Inflammatory macrophage treated with lipopolysaccharide for 4 hours (primary cell): Measurements from ENCODE around the gene SPACA4.

ENCODE experiments used
- DNase-seq: peaks from one replicate; pipeline ENCODE4 v3.0.0-alpha.2; 2020

SPACA4 gene

DNA sequence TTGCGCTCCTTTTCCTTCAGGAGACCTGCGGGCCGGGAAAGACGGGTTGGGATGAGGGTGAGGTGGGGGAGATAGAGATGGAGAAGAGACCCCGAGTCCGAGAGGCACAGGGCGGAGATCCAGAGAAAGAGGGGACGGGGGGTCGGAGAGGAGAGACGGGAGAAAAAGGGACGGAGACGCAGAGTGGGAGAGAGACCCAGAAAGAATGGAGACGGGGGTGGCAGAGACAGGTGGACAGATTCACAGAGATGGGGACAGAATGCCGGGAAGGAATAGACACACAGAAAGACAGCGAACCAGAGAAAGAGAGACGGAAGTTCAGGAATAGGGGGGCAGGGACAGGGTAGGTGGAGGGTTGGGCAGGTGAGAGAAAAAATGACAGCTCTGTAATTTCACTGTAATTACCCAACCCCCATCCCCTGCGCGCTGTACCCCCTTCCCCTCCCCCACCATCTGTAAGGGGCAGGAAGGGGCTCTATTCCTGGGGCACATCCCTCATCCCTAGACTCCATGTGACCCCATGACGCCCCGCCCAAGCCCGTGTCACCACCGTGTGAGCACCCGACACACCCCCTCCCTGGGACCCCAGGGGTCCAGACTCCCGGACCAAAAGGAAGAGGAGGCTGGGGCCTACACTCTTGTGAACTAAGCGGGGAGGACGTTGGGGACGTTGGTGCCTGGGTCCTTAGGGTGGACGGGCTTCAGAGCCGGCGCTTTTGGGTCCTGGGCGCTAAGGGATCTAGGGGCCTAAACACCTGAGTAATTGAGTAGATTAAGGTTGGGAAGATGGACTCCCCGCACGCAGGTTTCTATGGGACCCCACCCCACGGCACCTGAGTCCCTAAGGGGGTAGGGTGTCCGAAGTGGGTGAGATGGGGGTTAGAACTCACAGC, 29.7 kb downstream of the SPACA4 start:
- DNase-seq = no peak

DNA sequence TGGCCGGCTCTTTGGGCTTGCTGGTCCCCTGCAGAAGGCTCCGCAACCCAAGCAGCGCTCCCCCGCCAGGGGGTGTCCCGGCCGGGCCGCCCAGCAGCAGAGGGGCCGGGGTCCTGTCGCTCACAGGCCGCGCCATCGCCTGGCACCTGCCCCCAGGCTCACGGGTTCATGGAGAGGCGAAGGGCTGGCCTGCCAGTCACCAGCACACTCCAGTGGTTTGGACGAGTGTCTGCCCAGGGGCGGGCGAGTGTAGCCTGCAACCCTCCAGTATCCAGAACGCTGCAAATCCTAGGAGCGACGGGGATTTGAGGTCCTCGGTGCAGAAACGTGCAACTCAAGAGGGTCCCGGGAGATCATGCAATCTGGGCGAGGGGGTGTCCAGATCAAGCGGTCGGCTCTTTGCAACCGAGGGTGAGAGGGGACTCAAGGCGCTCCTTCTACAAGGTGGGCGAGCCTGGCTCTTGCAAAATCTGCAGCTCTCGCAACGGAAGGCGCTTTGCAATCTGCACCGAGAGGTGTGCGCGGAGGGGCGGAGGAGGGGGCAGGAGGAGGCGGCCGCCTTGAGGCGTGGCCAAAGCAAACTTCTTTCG, 30.4 kb downstream of the SPACA4 start, which contains the start of gene DBP:
TSS of gene DBP (minus strand) at position 521 of the 590 bp plus-strand sequence. CDS start at position 136, 385 bp downstream.
- peak; percentile 53 for DNase-seq

DNA sequence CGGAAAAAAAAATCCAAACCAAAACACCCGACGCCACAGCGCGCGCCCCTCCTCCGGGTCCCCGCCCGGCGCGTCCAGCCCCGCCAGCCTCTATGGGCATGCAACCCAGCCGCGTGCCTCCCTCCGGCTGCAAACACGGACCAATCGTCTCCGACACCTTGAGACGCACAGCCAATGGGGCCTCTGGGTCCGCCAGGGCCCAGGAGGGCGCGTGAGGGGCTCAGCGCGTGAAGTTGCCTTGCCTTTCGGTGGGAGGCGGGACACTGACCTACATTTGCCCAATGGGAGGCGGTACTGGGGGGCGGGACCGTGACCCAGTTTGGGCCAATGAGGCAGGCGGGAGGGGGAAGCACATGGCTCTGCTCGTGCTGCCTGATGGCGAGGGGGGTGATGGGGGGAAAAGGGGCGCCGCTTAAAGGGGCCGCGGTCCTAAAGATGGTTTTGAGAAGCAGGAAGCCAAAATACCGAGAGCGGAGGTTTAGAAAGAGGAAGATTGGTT, 31.0 kb downstream of the SPACA4 start:
- peak; percentile 96 for DNase-seq

DNA sequence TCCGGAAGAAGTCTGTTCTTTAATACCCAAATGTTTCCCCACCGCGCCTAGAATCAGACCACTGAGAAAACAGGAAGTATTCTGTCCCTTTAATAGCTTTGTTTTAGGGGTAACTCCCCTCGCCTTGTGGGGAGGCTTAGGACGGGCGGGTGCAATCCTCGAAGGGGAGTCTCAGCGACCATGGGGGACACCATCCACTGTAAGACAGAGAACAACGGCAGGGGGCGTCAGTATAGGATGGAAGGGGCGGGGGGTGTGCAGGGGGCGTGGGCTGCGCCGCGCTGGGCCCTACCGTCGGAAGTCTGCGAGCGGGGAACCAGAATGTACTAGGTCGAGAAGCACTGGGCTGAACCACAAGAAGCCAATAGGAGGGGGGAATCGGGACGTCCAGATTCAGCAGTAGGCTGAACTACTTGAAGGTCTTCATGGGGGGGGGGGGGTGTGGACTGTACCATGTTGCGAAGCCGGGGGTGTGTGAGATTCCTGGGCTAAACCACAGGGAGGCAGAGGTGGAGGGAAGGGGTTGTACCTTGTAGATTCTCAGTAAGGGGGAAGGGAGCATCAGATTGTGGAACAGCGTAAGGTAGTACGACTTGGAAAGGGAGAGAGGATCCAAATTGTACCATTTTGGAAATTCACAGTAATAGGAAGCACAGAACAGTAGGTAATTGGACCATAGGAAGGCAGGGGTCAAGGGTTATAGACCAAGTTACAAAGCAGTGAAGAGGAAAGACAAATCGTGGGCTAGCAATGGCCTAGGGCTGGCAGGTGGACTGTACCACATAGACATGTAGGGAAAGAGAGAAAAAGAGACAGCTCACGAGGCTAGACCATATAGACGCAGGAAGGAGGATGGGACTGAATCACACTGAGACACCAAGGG, 31.6 kb downstream of the SPACA4 start:
- peak; percentile 81 for DNase-seq

DNA sequence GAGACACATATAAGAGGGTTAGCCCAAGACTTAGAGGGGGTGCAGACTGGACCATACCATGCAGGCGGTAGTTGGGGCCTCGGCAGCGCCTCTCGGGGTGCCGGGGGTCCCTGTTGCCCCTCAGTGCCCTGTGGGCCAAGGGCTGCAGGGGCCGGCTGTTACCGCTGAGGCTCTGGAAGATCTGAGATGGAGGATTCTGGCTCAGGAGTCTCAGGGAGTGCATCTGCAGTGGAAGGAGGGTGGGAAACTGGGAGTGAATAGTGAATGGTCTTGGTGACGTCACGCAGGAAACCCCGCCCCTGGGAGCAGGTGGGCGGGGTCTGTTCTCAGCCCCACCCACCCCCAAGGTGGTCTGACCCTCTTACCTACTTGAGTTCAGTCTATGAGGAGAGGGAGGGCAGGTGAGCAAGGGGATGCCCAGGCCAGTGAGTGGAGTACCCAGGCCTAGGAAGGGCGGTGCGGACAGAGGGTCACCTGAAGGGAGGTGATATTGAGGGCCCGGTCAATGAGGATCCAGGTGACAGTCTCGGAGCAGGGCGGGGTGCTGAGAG, 32.4 kb downstream of the SPACA4 start:
- DNase-seq = no peak

DNA sequence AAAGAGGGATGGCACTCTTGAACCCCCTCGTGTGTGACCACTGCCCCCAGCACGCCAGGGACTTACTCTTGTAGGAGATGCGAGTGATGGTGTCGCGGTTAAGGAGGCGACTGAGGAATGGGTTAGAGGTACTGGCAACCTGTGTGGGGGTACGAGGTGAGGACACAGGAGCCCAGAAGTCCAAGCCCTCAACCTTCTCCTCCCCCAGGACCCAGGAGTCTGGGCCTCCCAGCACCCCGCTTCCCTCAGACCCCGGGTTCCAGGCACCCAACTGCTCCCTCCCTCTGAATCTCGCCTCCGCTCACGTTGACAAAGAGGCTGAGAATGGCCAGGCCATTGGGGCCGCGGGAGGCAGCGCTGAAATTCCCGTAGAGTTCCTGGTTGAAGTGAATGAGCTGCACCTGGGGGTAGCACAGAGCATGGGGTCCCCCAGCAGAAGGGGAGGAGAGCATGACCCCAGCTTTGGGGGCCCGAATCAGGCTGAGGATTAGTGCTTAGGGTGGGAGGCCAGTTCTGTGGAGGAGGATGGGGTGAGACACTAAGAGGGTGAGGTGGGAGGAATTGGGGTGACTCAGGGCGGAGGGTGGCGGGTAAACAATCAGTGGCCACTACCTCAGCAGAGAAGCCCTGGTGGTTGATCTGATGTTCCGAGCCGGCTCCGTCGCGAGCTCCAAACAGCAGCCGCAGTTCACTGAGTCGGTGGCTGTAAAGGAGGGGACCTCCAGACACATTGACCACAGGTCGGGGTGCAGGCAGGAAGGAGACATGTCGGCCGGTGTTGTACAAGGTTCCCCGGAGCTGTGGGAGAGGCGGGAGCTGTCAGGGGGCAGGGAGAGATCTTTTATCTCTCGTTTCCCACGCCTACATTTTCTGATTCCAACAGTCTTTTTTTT, 33.2 kb downstream of the SPACA4 start:
- no peak for DNase-seq

DNA sequence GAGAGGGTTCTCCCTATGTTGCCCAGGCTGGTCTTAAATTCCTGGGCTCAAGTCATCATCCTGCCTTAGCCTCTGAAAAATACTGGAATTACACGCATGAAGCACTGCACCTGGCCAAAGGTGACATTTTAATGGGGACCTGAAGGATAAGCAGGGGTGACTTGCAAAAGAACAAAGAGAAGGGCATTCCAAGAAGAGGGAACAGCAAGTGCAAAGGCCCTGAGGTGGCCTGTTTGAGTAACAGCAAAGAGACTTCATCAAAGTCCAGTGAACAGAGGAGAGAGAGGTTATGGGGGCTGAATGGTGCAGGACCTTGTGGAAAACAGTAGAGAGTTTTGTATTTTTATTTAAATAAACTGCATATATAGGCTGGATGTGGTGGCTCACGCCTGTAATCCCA, 35.3 kb downstream of the SPACA4 start:
- no peak for DNase-seq

DNA sequence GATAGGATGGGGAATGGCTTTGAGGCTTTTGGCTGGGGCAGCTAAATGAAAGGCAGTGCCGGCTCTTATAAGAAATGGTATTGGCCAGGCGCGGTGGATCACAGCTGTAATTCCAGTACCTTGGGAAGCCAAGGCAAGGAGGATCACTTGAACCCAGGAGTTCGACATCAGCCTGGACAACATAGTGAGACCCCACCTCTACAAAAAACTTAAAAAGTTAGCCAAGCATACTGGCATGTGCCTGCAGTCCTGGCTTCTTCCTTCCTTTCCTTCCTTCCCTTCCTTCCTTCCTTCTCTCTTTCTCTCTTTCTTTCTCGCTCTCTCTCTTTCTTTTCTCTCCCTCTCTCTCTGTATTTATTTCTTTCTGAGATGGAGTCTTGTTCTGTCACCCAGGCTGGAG, 36.3 kb downstream of the SPACA4 start:
- no peak for DNase-seq

DNA sequence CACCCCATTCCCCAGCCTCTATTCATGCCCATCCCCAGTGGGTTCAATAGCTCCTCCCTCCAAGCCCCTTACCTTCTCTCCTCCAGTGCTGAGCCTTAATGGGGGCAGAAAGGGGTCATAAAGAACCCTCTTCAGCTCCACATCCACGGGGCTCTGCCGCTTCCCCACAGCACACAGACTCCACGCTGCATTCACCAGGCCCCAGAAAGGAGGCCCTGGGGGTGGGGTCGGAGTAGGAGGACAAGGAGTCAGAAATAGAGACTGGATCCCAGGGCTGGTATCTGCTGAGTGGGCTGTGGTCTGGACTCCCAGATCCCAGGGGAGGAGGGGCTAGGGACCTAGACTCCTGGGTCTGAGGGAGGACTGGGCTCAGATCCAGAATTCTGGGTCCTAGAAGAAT, 37.8 kb downstream of the SPACA4 start:
- no peak for DNase-seq

DNA sequence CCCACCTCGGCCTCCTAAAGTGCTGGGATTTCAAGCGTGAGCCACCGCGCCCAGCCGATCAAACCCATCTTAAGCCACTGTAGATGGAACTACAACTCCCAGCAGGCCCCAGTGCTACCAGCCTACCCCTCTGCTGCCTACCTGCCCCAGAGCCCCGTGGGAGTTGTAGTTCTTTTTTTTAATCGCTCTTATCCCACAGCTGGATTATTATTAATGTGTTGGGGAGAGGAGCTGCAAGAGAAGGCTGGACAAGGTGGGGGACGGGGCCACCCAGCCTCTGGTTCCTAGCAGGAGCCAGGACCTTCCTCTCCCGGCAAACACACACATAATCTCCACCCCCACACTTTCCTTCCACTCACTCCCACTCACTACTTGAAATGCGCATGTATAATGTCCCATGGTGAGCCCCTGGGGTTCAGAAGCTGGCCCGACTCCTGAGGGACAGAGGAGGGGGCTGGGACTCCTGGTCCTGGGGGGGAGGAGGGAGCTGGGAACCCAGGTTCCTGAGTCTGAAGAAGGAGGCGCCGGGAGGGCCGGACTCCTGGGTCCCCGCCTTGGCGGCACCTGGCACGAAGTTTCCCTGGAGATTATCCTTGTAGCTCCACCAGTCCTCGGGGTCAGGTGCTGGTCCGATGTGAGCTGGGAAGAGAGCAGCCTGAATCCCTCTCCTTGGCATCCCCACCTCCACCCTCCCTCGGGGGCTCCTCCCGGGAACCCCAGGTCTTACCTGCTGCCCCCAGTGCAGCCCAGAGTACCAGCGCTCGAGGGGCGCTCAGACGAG, 38.5 kb downstream of the SPACA4 start:
- peak; percentile 71 for DNase-seq

DNA sequence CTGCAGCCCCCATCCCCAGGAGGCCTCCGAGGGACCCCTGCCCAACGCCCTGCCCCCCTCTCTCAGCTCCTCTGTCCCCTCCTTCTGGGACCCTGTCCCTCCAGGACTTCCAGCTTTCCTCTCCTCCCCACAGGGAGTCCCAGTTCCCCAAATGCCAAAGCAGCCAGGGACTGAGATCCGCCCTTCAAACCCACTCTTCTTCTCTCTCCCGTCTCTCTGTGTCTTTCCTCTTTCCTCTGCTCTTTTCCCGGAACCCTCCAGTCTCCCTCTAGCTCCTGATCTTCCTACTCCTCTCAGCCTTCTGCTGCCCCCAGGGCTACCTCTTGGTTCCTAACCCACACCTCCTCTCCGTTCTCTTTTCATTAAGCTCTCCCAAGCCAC, 39.1 kb downstream of the SPACA4 start:
- no peak for DNase-seq

DNA sequence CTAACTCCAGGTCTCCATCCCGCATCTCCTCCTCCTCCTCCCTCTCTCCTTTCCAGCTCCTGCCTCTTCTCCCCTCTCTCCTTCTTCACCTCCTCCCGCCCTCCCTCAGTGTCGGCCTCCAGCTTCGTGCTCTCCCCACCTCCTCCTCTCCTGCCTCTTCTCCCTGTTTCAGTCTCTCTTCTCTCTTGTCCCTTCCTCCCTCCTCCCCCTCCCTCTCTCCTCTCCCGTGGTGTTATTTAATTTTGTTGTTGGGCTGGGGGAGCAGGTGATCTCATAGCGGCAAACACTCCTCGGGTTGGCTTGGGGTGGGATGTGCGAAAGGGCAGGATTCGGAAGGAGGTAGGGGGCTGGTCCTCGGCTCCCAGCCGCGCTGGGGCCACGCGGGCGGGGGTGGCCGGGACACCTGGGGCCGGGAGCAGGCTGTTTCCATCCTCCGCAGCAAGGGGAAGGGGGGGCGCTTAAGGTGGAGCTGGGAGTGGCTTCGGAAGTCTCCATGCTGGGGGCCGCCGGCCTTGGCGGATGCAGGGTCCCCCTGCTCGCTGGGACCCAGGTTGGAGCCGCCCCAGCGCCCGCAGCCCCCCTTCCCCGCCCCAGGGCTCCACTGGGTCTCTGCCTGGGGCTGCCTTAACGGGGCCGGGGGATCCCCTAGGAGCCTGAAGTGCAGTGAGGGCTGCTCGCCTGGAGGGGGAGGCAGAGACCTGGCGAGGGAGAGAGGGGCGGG, 39.6 kb downstream of the SPACA4 start, which contains the start of gene CA11:
TSS of gene CA11 (minus strand) at position 187 of the 721 bp plus-strand sequence. CDS start 555 bp downstream, outside the sequence.
- DNase-seq = peak; percentile 75

DNA sequence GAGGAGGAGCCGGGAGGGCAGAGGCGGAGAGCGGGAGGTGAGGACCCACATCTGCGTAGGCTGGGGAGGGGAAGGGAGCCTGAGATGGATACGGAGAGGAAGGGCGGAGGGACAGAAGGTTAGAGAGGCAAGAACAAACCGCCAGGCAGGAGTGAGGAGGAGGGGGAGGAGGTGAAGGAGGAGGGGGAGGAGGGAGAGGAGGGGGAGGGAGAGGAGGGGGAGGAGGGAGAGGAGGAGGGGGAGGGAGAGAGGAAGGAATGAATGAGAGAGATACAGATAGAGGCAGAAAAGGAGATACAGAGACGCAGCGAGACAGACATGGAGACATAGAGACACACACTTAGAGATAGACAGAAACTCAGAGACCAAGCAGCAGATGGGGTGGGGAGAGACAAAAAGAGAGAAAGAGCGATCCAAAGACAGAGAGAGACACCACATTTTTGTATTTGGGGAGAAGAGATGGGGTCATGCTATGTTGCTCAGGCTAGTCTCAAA, 40.2 kb downstream of the SPACA4 start:
- DNase-seq = no peak

DNA sequence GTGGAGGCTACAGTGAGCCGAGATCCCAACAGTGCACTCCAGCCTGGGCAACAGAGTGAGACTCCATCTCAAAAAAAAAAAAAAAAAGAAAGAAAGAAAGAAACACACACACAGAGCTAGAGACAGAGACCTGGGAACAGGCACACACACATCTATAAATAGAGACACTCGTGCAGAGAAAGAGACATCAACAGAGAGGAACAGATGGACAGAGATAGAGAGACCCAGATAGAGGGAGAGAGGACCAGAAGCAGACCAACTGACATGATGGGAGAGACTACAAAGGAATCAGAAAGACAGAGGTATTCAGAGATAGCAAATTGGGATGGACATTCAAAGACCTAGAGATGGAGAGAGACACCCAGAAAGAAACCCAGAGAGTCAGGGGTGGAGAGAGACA, 41.6 kb downstream of the SPACA4 start:
- no peak for DNase-seq

DNA sequence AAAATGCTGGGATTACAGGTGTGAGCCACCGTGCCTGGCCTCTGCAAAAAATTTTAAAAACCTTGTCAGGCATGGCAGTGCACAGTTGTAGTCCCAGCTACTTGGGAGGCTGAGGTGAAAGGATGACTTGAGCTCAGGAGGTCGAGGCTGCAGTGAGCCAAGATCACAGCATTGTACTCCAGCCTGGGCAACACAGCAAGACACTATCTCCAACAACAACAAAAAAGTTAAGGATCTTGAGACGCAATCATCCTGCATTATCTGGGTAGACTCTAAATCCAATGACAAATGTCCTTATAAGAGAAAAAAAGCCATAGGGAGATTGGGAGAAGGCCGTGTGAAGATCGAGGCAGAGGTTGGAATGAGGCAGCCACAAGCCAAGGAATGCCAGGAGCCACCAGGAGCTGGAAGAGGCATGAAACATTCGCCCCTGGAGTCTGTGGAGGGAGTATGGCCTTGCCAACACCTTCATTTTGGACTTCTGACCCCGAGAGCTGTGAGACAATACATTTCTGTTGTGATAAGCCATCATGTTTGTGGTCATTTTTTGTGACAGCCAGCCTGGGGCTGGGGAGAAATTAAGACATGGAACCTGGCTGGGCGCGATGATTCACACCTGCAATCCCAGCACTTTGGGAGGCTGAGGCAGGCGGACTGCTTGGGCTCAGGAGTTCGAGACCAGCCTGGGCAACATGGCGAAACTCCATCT, 44.6 kb downstream of the SPACA4 start:
- DNase-seq = no peak

DNA sequence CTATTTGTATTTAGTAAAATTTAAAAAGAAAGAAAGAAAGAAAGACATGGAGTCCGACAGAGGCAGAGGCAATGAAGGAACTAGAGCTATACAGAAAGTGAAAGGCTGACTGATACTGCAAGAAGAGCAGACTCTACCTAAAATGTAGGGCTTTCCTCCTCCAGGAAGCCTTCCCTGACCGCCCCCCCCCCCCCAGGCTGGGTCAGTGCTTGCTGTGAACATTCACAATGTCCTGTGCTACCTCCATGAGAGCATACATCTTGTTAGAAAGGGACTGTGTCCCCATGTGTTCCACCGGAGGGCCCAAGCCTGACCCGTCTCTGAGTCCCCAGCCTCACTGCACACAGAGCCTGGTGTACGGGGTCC, 45.1 kb downstream of the SPACA4 start:
- DNase-seq = peak; percentile 42

DNA sequence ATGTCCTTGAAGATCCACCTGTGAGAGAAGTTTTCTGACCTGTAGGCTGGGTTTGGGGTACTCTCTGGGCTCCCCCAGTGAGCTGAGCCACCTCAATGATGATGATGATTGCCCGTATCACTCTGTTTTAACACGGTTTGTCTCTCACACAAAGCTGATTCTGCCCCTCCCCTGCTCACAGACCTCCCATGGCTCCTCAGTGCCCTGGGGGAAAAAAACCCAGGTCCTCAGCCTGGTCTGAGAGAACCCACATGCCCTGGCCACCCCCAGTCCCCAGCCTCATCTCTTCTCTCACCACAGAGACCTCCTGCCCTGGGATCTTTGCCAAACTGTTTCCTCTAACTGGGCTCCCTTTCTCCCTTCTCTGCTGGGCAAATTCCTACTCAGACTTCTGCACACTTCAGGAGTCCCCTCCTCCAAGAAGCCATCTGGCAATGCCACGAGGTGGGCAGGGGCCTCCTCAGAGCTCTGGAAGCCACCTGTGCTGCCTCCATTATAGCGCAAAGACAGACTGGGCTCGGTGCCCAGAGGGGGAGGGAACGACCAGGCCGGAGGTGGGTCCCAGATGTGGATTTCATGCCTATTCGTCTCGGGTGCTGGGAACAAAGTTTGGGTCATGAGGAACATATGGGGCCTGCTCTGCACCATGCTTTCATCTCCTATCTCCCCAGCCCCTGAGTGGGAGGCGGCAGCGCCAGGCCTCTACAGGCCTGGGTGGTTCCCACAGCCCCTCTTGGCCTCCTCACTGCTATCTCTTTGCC, 47.9 kb downstream of the SPACA4 start:
- no peak for DNase-seq

DNA sequence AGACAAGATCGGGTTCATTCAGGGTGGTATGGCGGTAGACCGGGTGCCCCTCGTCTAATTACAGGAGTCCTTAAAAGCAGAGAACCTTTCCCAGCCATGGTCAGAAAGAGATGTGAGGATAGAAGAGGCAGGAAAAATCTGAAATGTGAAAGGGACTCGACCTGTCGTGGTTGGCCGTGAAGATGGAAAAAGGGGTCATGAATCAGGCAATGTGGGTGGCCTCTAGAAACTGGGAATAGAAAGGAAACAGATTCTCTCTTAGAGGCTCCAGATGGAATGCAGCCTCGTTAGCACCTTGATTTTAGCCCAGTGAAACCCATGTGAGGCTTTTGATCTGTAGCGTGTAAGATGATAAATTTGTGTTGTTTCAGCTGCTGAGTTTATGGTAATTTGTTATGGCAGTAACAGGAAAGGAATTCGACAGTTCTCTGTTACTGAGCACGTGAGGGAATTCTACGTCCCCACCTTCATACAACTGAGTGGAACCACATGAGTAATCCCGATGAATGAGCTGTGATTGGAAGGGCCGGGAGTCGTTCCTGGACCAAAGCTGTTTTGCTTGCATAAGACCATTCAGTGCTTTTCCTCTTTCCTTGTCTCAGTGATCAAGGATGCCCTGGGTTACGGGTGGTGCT, 50.4 kb downstream of the SPACA4 start:
- DNase-seq = no peak
